ENCODE measurements around the gene CT45A10.

DNA sequence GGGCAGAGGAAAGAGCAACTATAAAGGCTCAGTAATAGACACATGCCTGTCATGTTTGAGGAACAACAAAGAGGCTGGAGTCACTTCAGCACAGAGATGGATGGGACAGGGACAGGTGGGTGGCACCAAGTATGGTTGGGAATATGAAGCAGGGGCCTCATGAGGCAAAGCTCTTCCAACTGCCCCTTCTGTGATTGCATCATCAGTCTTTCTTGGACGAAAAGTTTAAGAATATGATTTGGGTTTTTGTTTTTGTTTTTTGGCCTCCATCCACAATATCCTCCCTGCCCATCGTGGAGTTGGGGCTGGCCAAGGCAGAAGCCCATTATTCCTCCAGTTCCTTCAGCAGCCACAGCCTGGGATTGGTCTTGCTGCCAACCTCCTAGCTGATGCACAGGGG is 34.7 kb upstream of the CT45A10 start:
- TF ChIP-seq, protein P1, sequence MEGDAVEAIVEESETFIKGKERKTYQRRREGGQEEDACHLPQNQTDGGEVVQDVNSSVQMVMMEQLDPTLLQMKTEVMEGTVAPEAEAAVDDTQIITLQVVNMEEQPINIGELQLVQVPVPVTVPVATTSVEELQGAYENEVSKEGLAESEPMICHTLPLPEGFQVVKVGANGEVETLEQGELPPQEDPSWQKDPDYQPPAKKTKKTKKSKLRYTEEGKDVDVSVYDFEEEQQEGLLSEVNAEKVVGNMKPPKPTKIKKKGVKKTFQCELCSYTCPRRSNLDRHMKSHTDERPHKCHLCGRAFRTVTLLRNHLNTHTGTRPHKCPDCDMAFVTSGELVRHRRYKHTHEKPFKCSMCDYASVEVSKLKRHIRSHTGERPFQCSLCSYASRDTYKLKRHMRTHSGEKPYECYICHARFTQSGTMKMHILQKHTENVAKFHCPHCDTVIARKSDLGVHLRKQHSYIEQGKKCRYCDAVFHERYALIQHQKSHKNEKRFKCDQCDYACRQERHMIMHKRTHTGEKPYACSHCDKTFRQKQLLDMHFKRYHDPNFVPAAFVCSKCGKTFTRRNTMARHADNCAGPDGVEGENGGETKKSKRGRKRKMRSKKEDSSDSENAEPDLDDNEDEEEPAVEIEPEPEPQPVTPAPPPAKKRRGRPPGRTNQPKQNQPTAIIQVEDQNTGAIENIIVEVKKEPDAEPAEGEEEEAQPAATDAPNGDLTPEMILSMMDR (conservative IDR thresholded peaks at IDR 0.05; ENCODE audit: low read length), result no peak
- TF ChIP-seq EZH2phosphoT487 (IDR thresholded peaks at IDR 0.05; ENCODE audit: borderline replicate concordance), result no peak

Data from Loucy (cell line).